ENCODE measurements around the gene KCNJ6. TPM values are rescaled to one million over a fixed set of nuclear protein-coding genes. Genes with fewer than 3 reads are reported as not detected.

Gene KCNJ6
- total and polyA plus RNA-seq, 10 of the 15 experiments (the other 5 are each of a cell fraction or from before 2014, with no cell fraction given): 0.03 to 0.07 (median 0.04) TPM; not detected in 7

- Histone ChIP-seq H3K9ac (ENCODE audit: control insufficient read depth, insufficient read depth, low read length) (no peak overlapping the region), H3K36me3 (ENCODE audit: control insufficient read depth in 2 of 2, insufficient read depth in 2 of 2, low read length in 1 of 2) (no peaks in the 10 kb centered on the region), H3K27me3 (replicated peaks in 1 of 2; ENCODE audit: control insufficient read depth in 2 of 2, insufficient read depth in 2 of 2, low read length in 1 of 2) (peaks cover 0 to 2% of the 10 kb centered on the region in 2 experiments; a peak in 1 of 4 replicates), H3K27ac (ENCODE audit: control insufficient read depth, insufficient read depth) (no peak overlapping the region), H4K20me1 (ENCODE audit: control insufficient read depth, insufficient read depth) (no peaks in the 10 kb centered on the region), H2AFZ (ENCODE audit: control insufficient read depth, low read depth, low read length) (no peak overlapping the region), H3K4me3 (no peak overlapping the region), H3K9me3 (replicated peaks; ENCODE audit: control insufficient read depth, insufficient read depth, low read length) (no peaks in the 10 kb centered on the region; the same call in 2 of the 3 replicates), H3K79me2 (ENCODE audit: control insufficient read depth, insufficient read depth, low read length) (no peaks in the 10 kb centered on the region), H3K4me2 (ENCODE audit: control insufficient read depth, insufficient read depth) (no peak overlapping the region), H3K4me1 (ENCODE audit: control insufficient read depth, insufficient read depth, low read length) (no peaks in the 10 kb centered on the region)
- in situ Hi-C loops (cut with MboI) (no loop called here), intact Hi-C loops (cut with micrococcal nuclease; ENCODE audit: unreplicated experiment) (no loop called here)
- no peak for ATAC-seq
- ChIA-PET CTCF (interaction anchor here (1.0 to 1.9 kb wide), 3 partner anchors 82 to 479 kb away, joined by 4 to 5 read pairs (median 4); no protein-coding TSS in a partner anchor), RAD21 (ENCODE audit: unreplicated experiment) (interaction anchor here (0.7 to 1.2 kb wide), 2 partner anchors 26 to 82 kb away, joined by 3 to 4 read pairs; no protein-coding TSS in a partner anchor), POLR2A (no interaction called here), SMC1A (ENCODE audit: uncharacterized antibody, unreplicated experiment) (no interaction called here)
- no peak for FAIRE-seq
- BruUV-seq (replicated peaks): no TSS peak
- TF ChIP-seq, protein P1, sequence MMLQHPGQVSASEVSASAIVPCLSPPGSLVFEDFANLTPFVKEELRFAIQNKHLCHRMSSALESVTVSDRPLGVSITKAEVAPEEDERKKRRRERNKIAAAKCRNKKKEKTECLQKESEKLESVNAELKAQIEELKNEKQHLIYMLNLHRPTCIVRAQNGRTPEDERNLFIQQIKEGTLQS (IDR thresholded peaks at IDR 0.05; ENCODE audit: borderline replicate concordance, extremely low read depth, low read depth, low read length): no peak
- TF ChIP-seq FOS (IDR thresholded peaks at IDR 0.05; ENCODE audit: borderline replicate concordance, extremely low read depth, insufficient read length): no peak
- TF ChIP-seq MEF2A (IDR thresholded peaks at IDR 0.05; ENCODE audit: insufficient read depth, low read depth, low read length): no peak
- no peak for TF ChIP-seq STAT3 (IDR thresholded peaks at IDR 0.05; ENCODE audit: low read depth, low read length)
- no peak for TF ChIP-seq RAD51 (IDR thresholded peaks at IDR 0.05)
- TF ChIP-seq NR2C1 (IDR thresholded peaks at IDR 0.05): no peak
- no peak for TF ChIP-seq IKZF1 (conservative IDR thresholded peaks at IDR 0.05)
- TF ChIP-seq, protein P2, sequence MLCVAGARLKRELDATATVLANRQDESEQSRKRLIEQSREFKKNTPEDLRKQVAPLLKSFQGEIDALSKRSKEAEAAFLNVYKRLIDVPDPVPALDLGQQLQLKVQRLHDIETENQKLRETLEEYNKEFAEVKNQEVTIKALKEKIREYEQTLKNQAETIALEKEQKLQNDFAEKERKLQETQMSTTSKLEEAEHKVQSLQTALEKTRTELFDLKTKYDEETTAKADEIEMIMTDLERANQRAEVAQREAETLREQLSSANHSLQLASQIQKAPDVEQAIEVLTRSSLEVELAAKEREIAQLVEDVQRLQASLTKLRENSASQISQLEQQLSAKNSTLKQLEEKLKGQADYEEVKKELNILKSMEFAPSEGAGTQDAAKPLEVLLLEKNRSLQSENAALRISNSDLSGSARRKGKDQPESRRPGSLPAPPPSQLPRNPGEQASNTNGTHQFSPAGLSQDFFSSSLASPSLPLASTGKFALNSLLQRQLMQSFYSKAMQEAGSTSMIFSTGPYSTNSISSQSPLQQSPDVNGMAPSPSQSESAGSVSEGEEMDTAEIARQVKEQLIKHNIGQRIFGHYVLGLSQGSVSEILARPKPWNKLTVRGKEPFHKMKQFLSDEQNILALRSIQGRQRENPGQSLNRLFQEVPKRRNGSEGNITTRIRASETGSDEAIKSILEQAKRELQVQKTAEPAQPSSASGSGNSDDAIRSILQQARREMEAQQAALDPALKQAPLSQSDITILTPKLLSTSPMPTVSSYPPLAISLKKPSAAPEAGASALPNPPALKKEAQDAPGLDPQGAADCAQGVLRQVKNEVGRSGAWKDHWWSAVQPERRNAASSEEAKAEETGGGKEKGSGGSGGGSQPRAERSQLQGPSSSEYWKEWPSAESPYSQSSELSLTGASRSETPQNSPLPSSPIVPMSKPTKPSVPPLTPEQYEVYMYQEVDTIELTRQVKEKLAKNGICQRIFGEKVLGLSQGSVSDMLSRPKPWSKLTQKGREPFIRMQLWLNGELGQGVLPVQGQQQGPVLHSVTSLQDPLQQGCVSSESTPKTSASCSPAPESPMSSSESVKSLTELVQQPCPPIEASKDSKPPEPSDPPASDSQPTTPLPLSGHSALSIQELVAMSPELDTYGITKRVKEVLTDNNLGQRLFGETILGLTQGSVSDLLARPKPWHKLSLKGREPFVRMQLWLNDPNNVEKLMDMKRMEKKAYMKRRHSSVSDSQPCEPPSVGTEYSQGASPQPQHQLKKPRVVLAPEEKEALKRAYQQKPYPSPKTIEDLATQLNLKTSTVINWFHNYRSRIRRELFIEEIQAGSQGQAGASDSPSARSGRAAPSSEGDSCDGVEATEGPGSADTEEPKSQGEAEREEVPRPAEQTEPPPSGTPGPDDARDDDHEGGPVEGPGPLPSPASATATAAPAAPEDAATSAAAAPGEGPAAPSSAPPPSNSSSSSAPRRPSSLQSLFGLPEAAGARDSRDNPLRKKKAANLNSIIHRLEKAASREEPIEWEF (IDR thresholded peaks at IDR 0.05; ENCODE audit: insufficient replicate concordance, low read depth, low read length): no peak
- TF ChIP-seq, protein P3, sequence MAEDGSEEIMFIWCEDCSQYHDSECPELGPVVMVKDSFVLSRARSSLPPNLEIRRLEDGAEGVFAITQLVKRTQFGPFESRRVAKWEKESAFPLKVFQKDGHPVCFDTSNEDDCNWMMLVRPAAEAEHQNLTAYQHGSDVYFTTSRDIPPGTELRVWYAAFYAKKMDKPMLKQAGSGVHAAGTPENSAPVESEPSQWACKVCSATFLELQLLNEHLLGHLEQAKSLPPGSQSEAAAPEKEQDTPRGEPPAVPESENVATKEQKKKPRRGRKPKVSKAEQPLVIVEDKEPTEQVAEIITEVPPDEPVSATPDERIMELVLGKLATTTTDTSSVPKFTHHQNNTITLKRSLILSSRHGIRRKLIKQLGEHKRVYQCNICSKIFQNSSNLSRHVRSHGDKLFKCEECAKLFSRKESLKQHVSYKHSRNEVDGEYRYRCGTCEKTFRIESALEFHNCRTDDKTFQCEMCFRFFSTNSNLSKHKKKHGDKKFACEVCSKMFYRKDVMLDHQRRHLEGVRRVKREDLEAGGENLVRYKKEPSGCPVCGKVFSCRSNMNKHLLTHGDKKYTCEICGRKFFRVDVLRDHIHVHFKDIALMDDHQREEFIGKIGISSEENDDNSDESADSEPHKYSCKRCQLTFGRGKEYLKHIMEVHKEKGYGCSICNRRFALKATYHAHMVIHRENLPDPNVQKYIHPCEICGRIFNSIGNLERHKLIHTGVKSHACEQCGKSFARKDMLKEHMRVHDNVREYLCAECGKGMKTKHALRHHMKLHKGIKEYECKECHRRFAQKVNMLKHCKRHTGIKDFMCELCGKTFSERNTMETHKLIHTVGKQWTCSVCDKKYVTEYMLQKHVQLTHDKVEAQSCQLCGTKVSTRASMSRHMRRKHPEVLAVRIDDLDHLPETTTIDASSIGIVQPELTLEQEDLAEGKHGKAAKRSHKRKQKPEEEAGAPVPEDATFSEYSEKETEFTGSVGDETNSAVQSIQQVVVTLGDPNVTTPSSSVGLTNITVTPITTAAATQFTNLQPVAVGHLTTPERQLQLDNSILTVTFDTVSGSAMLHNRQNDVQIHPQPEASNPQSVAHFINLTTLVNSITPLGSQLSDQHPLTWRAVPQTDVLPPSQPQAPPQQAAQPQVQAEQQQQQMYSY (CRISPR knock-in tag; IDR thresholded peaks at IDR 0.05): no peak
- TF ChIP-seq NR2C2 (IDR thresholded peaks at IDR 0.05; ENCODE audit: borderline replicate concordance, control insufficient read depth, insufficient read length, low read depth): no peak
- TF ChIP-seq GATAD2B (conservative IDR thresholded peaks at IDR 0.05; ENCODE audit: low read depth): no peak
- TF ChIP-seq HDAC6 (IDR thresholded peaks at IDR 0.05; ENCODE audit: unreplicated experiment): no peak
- TF ChIP-seq, protein P4, sequence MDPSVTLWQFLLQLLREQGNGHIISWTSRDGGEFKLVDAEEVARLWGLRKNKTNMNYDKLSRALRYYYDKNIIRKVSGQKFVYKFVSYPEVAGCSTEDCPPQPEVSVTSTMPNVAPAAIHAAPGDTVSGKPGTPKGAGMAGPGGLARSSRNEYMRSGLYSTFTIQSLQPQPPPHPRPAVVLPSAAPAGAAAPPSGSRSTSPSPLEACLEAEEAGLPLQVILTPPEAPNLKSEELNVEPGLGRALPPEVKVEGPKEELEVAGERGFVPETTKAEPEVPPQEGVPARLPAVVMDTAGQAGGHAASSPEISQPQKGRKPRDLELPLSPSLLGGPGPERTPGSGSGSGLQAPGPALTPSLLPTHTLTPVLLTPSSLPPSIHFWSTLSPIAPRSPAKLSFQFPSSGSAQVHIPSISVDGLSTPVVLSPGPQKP (IDR thresholded peaks at IDR 0.05; ENCODE audit: low read depth, low read length): no peak
- no peak for TF ChIP-seq PAX5 (IDR thresholded peaks at IDR 0.05; ENCODE audit: borderline replicate concordance, low read depth, low read length)
- no peak for TF ChIP-seq POLR2A (IDR thresholded peaks at IDR 0.05; ENCODE audit: low read depth, low read length)
- no peak for DNase-seq (ENCODE audit: low read depth, low spot score)
- whole genome bisulfite sequencing (ENCODE audit: insufficient coverage, insufficient replicate concordance, low lambda C conversion rate, missing lambda C conversion rate): 23% methylated on average over 5 of the region's 6 CpGs
These were observed 270.4 kb downstream of the KCNJ6 start for GRCh38 chr21:37645848-37646247.

Measured in GM12878 (cell line).